ENCODE results near the gene TNS4. TPM values are rescaled to one million over a fixed set of nuclear protein-coding genes. Genes with fewer than 3 reads are reported as not detected.
A peak's percentile ranks its signal among the peaks of the same experiment; 100 is the strongest.

TNS4 gene
- total RNA-seq, 1 donor from 2014 or later: not detected

DNA sequence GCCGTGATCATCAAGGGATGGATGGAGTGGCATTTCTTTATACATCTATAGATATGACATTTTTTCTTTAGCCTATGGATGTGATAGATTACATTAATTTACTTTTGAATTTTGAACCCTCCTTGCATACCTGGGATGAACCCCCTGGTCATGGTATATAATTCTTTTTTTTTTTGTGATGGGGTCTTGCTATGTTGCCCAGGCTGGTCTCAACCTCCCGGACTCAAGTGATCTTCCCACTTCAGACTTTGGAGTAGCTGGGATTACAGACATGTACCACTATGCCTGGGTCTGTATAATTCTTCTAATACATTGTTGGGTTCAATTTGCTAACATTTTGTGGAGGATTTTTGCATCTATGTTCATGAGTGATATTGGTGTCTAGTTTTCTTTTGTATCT lies 1.7 kb upstream of the TNS4 start:
- peaks cover 4% of the 10 kb centered on the region for H3K9me3 Mint-ChIP-seq (ENCODE audit: unreplicated experiment)
- Histone ChIP-seq H3K4me1 (ENCODE audit: insufficient read depth, low read length) (peaks cover 10% of the 10 kb centered on the region), H2AFZ (ENCODE audit: low read depth, low read length) (no peak overlapping the region), H3K9ac (ENCODE audit: low read length) (no peak overlapping the region), H3K9me3 (ENCODE audit: insufficient read depth, low read depth, low read length) (peaks cover 4% of the 10 kb centered on the region), H3K4me3 (ENCODE audit: insufficient read depth, low read depth, low read length) (no peak overlapping the region), H3K27ac (ENCODE audit: low read depth, low read length) (no peak overlapping the region), H3K79me2 (ENCODE audit: insufficient read depth, low read length) (no peaks in the 10 kb centered on the region), H3K27me3 (ENCODE audit: insufficient read depth, low read length) (peaks cover 3% of the 10 kb centered on the region), H4K20me1 (ENCODE audit: insufficient read depth, low read length) (no peaks in the 10 kb centered on the region), H3K4me2 (ENCODE audit: low read length) (no peak overlapping the region), H3K36me3 (ENCODE audit: insufficient read depth, low read length) (no peaks in the 10 kb centered on the region)
- no peak for FAIRE-seq
- H3K27ac Mint-ChIP-seq (ENCODE audit: unreplicated experiment): no peak overlapping the region
- peaks cover 28% of the 10 kb centered on the region for H3K27me3 Mint-ChIP-seq (ENCODE audit: low read depth, unreplicated experiment)
- H3K36me3 Mint-ChIP-seq (ENCODE audit: low read depth, unreplicated experiment): no peaks in the 10 kb centered on the region
- TF ChIP-seq EZH2 (IDR thresholded peaks at IDR 0.05; ENCODE audit: insufficient read depth, low read length) (no peak), CTCF (IDR thresholded peaks at IDR 0.05; ENCODE audit: insufficient read depth, low read depth, low read length) (no peak)
- peak overlapping the region; percentile 14 for H3K4me3 Mint-ChIP-seq (ENCODE audit: unreplicated experiment)
- no peak for DNase-seq (ENCODE audit: low read depth)
- H3K4me1 Mint-ChIP-seq (ENCODE audit: low read depth, unreplicated experiment): peaks cover 8% of the 10 kb centered on the region

DNA sequence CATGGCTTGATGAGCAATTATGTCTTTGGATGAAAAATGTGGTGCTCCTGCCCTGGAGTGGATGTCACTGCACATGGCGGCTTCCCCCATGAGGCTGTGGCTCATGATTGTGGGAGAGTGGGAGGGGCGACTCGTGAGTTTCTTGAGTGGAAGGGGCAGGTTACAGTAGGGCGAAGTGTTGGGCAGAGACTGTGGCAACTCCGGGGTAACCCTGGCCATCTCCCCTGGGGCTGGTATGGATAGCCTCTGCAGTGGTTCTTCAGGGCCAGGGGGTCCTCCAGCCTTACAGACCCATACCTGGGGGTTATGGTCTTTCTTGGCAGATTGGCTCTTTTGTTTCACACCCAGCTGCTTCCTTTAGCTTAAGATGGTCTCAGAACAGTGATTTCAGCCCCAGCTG lies 1.3 kb upstream of the TNS4 start:
- DNase-seq (ENCODE audit: low read depth) (no peak), FAIRE-seq (no peak)
- no peaks in the 10 kb centered on the region for H3K36me3 ChIP-seq (ENCODE audit: insufficient read depth, low read length)
- no peak overlapping the region for H3K4me3 ChIP-seq (ENCODE audit: insufficient read depth, low read depth, low read length)
- no peak overlapping the region for H3K27ac Mint-ChIP-seq (ENCODE audit: unreplicated experiment)
- H3K27me3 Mint-ChIP-seq (ENCODE audit: low read depth, unreplicated experiment): peaks cover 28% of the 10 kb centered on the region
- no peak overlapping the region for H3K9ac ChIP-seq (ENCODE audit: low read length)
- no peak overlapping the region for H2AFZ ChIP-seq (ENCODE audit: low read depth, low read length)
- peaks cover 4% of the 10 kb centered on the region for H3K9me3 ChIP-seq (ENCODE audit: insufficient read depth, low read depth, low read length)
- H3K9me3 Mint-ChIP-seq (ENCODE audit: unreplicated experiment): peaks cover 4% of the 10 kb centered on the region
- no peak overlapping the region for H3K4me2 ChIP-seq (ENCODE audit: low read length)
- peaks cover 3% of the 10 kb centered on the region for H3K27me3 ChIP-seq (ENCODE audit: insufficient read depth, low read length)
- H4K20me1 ChIP-seq (ENCODE audit: insufficient read depth, low read length): no peaks in the 10 kb centered on the region
- no peaks in the 10 kb centered on the region for H3K79me2 ChIP-seq (ENCODE audit: insufficient read depth, low read length)
- H3K4me1 ChIP-seq (ENCODE audit: insufficient read depth, low read length): peaks cover 10% of the 10 kb centered on the region
- no peak overlapping the region for H3K27ac ChIP-seq (ENCODE audit: low read depth, low read length)
- H3K4me1 Mint-ChIP-seq (ENCODE audit: low read depth, unreplicated experiment): peaks cover 11% of the 10 kb centered on the region
- no peaks in the 10 kb centered on the region for H3K36me3 Mint-ChIP-seq (ENCODE audit: low read depth, unreplicated experiment)
- H3K4me3 Mint-ChIP-seq (ENCODE audit: unreplicated experiment): no peak overlapping the region
- TF ChIP-seq CTCF (IDR thresholded peaks at IDR 0.05; ENCODE audit: insufficient read depth, low read depth, low read length) (no peak), EZH2 (IDR thresholded peaks at IDR 0.05; ENCODE audit: insufficient read depth, low read length) (no peak)

DNA sequence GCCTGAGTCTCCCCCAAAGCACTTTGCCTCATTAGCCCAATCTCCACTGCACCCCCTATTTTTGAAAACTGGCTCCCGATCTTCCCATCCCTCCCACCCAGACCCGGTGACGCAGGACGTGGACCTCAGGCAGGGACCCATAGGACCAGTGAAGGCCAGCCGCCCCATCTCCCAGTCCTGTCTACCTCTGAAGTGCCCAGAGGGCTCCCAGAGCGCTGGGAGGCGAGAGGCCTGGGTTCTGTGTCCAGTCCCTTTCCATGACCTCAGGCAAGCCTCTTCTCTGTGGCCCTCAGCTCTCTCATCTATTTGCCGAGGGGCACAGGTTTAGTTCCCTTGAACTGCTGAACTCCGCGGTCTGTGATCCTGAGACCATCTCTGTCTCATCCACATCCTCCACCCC lies 714 bp downstream of the TNS4 start:
- Histone ChIP-seq H3K4me2 (ENCODE audit: low read length) (no peak overlapping the region), H3K79me2 (ENCODE audit: insufficient read depth, low read length) (no peaks in the 10 kb centered on the region), H3K9ac (ENCODE audit: low read length) (no peak overlapping the region), H3K9me3 (ENCODE audit: insufficient read depth, low read depth, low read length) (peaks cover 4% of the 10 kb centered on the region), H3K27ac (ENCODE audit: low read depth, low read length) (no peak overlapping the region), H2AFZ (ENCODE audit: low read depth, low read length) (no peak overlapping the region), H3K36me3 (ENCODE audit: insufficient read depth, low read length) (no peaks in the 10 kb centered on the region), H3K27me3 (ENCODE audit: insufficient read depth, low read length) (no peaks in the 10 kb centered on the region), H3K4me1 (ENCODE audit: insufficient read depth, low read length) (peaks cover 10% of the 10 kb centered on the region), H3K4me3 (ENCODE audit: insufficient read depth, low read depth, low read length) (no peak overlapping the region), H4K20me1 (ENCODE audit: insufficient read depth, low read length) (no peaks in the 10 kb centered on the region)
- Mint-ChIP-seq H3K27me3 (ENCODE audit: low read depth, unreplicated experiment) (peaks cover 22% of the 10 kb centered on the region), H3K27ac (ENCODE audit: unreplicated experiment) (no peak overlapping the region), H3K4me3 (ENCODE audit: unreplicated experiment) (no peak overlapping the region), H3K36me3 (ENCODE audit: low read depth, unreplicated experiment) (no peaks in the 10 kb centered on the region), H3K9me3 (ENCODE audit: unreplicated experiment) (peaks cover 4% of the 10 kb centered on the region), H3K4me1 (ENCODE audit: low read depth, unreplicated experiment) (peaks cover 3% of the 10 kb centered on the region)
- TF ChIP-seq EZH2 (IDR thresholded peaks at IDR 0.05; ENCODE audit: insufficient read depth, low read length): no peak
- TF ChIP-seq CTCF (IDR thresholded peaks at IDR 0.05; ENCODE audit: insufficient read depth, low read depth, low read length): no peak
- no peak for FAIRE-seq
- no peak for DNase-seq (ENCODE audit: low read depth)

Data from astrocyte (in vitro differentiated cells and primary cell).